GM23338 (cell line): ENCODE results near the gene RPL15.

ENCODE experiments used
- CREB1 ChIP-seq: fragments of 250-450 bp; sonication (Bioruptor Pico); IDR thresholded peaks from 2 replicates; pipeline ENCODE4 v1.5.0; 2020; ENCODE audit warnings: low read depth, mild to moderate bottlenecking, moderate library complexity
- EZH2 ChIP-seq: fragments of 200-600 bp; sonication (generic); IDR thresholded peaks from one replicate; pipeline ENCODE4 v1.8.0; 2017; ENCODE audit warnings: antibody characterized with exemption, mild to moderate bottlenecking, low read depth; ENCODE audit not compliant: unreplicated experiment
- EZH2phosphoT487 ChIP-seq: fragments of 200-600 bp; sonication (generic); IDR thresholded peaks from one replicate; pipeline ENCODE4 v1.8.1; 2018; ENCODE audit warnings: antibody characterized with exemption; ENCODE audit not compliant: unreplicated experiment
- JUNB ChIP-seq: IDR thresholded peaks from one replicate; pipeline ENCODE4 v1.6.1; 2016; ENCODE audit warnings: antibody characterized with exemption; ENCODE audit not compliant: unreplicated experiment
- POLR2AphosphoS5 ChIP-seq: IDR thresholded peaks from 2 replicates; pipeline ENCODE4 v1.6.1; 2016; ENCODE audit warnings: antibody characterized with exemption, low read depth
- ZNF114 ChIP-seq: fragments of 250-450 bp; sonication (Bioruptor Pico); IDR thresholded peaks from 2 replicates; pipeline ENCODE4 v1.5.0; 2020; ENCODE audit warnings: mild to moderate bottlenecking, moderate library complexity
- ZNF331 ChIP-seq: fragments of 250-450 bp; sonication (Bioruptor Pico); IDR thresholded peaks from 2 replicates; pipeline ENCODE4 v1.5.0; 2020; ENCODE audit warnings: low read depth, mild to moderate bottlenecking, moderate library complexity
- TF ChIP-seq, protein P1 (sequence below), 2 experiments: fragments of 200-600 bp in 1 of 2; sonication (generic) in 1 of 2; conservative IDR thresholded peaks; 2 replicates each; pipeline versions ENCODE4 v1.5.1 to v1.6.1; 2016 to 2017; ENCODE audit warnings: antibody characterized with exemption in 2 of 2, low read depth in 2 of 2, mild to moderate bottlenecking in 2 of 2, moderate library complexity in 1 of 2
- TF ChIP-seq, protein P2 (sequence below): IDR thresholded peaks from one replicate; pipeline ENCODE4 v1.6.1; 2018; ENCODE audit warnings: antibody characterized with exemption; ENCODE audit not compliant: unreplicated experiment

DNA sequence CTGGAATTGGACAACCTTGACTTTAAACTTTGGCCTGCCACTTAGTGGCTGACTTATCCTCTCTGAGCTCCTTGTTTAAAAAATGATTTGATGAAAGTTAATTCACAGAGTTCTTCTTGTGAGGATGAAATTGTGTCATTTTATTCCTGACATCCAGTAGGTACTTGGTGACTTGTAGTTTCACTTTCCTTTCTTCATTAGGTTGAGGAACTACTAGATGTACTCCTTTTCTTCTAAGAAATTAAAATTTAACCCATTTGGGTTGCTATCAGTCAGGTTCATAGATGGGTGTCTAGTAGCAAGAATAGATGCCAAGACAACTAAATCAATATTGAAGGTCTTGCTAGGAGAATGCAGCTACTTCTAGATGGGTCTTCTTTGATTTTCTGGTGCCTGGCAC lies 33.4 kb downstream of the RPL15 start:
- TF ChIP-seq, protein P1, sequence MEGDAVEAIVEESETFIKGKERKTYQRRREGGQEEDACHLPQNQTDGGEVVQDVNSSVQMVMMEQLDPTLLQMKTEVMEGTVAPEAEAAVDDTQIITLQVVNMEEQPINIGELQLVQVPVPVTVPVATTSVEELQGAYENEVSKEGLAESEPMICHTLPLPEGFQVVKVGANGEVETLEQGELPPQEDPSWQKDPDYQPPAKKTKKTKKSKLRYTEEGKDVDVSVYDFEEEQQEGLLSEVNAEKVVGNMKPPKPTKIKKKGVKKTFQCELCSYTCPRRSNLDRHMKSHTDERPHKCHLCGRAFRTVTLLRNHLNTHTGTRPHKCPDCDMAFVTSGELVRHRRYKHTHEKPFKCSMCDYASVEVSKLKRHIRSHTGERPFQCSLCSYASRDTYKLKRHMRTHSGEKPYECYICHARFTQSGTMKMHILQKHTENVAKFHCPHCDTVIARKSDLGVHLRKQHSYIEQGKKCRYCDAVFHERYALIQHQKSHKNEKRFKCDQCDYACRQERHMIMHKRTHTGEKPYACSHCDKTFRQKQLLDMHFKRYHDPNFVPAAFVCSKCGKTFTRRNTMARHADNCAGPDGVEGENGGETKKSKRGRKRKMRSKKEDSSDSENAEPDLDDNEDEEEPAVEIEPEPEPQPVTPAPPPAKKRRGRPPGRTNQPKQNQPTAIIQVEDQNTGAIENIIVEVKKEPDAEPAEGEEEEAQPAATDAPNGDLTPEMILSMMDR (conservative IDR thresholded peaks at IDR 0.05; ENCODE audit: low read depth in 2 of 2) = no peak
- TF ChIP-seq CREB1 (CRISPR knock-in tag) (no peak), EZH2phosphoT487 (no peak), POLR2AphosphoS5 (no peak), EZH2 (no peak), ZNF114 (CRISPR knock-in tag) (no peak), JUNB (no peak), ZNF331 (CRISPR knock-in tag) (no peak)
- TF ChIP-seq, protein P2, sequence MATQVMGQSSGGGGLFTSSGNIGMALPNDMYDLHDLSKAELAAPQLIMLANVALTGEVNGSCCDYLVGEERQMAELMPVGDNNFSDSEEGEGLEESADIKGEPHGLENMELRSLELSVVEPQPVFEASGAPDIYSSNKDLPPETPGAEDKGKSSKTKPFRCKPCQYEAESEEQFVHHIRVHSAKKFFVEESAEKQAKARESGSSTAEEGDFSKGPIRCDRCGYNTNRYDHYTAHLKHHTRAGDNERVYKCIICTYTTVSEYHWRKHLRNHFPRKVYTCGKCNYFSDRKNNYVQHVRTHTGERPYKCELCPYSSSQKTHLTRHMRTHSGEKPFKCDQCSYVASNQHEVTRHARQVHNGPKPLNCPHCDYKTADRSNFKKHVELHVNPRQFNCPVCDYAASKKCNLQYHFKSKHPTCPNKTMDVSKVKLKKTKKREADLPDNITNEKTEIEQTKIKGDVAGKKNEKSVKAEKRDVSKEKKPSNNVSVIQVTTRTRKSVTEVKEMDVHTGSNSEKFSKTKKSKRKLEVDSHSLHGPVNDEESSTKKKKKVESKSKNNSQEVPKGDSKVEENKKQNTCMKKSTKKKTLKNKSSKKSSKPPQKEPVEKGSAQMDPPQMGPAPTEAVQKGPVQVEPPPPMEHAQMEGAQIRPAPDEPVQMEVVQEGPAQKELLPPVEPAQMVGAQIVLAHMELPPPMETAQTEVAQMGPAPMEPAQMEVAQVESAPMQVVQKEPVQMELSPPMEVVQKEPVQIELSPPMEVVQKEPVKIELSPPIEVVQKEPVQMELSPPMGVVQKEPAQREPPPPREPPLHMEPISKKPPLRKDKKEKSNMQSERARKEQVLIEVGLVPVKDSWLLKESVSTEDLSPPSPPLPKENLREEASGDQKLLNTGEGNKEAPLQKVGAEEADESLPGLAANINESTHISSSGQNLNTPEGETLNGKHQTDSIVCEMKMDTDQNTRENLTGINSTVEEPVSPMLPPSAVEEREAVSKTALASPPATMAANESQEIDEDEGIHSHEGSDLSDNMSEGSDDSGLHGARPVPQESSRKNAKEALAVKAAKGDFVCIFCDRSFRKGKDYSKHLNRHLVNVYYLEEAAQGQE = no peak
